GM12873 (cell line): ENCODE data around the gene MEIS1.

ENCODE experiments used
- CTCF ChIP-seq: IDR thresholded peaks from 2 replicates; pipeline ENCODE4 v1.5.1; 2012; ENCODE audit warnings: low read depth, mild to moderate bottlenecking, moderate library complexity, low read length, control low read depth; ENCODE audit not compliant: insufficient read depth; ENCODE audit errors: missing control alignments

Gene MEIS1

GRCh38 chr2:66578687-66579106, 143.8 kb downstream of the MEIS1 start:
- no peak for TF ChIP-seq CTCF

DNA sequence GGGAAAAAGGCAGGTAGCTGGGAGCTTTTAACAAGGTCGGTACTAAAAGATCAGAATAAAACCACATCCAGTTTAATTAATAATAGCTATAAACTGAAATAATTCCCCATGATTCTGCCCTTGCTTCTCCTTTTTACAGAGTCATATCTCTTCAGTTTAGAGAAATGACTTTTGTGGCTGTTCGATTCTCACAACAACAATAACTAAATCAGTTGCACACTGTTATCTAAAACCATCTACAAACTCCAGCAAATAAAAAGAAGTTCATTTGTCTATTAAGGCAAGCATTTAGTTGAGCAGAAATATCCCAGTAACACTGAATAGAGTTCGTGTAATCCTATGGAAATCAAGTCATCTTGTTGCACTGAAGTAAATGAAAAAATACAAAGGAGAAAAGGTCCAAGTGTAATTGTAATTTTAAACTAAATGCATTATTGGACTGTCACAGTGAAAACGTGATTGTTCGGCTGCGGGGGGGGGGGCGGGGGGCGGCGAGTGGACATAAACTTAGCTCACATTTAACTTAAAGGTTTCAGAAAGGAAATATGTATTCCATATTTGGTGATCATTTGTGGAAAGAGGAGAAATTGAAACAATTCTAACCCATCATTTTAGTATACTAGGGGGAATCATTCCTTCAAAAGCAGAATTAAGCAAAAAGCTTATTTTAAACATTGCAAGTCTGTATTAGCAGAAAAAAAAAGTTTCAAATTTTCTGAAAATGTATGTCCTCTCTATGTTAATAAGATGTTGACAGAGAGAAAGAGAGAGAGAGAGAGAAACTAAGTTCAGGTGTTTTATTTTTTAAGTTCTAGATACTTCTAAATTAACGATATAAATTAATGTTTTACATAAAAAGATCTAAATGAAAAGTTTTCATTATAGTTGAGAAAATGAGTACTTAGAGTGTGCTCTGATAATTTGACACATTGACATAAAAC, 144.5 kb downstream of the MEIS1 start:
- no peak for TF ChIP-seq CTCF

- no peak for TF ChIP-seq CTCF
These were observed 145.5 kb downstream of the MEIS1 start for GRCh38 chr2:66580166-66581049.

DNA sequence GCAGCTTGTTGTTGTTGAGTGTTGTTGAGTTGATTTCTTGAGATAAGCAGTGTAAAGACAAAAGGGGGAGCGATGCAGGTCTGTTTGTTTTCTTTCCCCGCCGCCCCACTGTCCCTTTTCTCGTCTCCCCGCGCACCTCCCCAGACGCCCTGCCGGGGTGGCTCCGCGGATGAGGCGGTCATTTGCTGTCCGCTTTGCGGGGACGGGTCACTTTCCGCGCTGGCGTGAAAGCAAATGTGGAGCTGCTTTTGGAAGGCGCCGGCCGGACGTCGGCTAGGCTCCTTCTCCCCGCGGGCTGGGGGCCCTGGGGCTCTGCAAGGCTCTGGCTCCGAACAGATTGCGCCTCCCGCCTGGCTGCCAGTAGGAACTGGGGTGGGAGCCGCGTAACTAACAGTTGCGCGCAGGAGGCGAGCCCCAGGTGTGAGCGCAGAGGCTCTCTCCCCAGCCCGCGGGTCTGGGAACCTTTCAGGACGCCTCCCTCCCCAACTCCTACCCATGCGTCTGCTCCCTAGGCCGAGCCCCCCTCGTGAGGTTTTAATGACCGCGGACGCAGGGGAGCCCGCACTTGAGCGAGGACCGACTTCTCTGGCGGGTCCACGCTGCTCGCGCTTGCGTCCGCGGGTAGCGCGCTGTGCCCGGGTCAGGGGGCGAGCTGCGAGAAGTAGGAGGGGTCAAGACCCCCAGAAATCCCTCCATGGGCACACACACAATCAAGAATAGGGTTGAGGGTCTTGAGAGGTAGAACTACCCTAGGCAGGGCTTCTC, 146.6 kb downstream of the MEIS1 start:
- no peak for TF ChIP-seq CTCF

DNA sequence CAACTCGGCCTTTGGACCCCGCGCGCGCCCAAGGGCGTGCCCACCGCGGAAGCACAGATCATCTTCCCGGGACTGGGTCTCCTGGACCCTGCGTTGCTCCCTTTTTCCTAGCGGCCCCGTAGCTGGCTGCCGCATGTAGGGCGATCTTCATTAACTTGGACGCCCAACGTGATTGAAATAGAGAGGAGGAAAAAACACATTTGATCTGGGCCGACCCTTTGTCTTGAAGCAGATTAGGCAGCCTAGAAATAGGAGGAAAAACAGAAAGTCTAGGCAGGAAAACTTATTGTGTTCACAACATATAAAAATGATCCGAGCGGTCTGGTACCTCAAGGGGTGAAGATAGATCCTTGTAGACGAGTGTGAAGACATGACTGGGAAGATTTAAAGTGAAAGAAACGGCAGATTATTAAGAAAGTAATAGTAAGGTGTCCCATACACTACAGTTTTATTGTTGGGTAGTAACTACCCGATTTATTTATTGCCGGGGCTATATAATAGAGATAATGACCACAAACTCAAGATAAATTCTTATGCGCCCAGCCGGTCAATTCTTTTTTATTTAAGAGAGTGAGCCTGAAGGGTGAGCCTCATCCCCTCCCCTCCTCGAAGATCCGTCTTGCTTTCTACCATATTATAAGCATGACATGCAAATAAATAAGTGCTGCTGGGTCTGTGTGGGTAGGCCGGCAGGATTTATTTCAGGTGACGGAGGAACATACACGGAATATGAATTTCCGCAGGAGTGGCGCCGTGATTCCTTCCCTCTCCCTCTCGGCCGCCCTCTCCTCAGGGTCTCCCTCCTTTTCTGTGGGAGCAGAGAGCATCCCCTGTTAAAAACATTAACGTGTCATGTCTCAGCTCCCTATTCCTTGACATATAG, 147.4 kb downstream of the MEIS1 start:
- no peak for TF ChIP-seq CTCF

- no peak for TF ChIP-seq CTCF
These were observed 148.3 kb downstream of the MEIS1 start for GRCh38 chr2:66582987-66583880.
